B cell (primary cell): ENCODE results near the gene MEN1.

ENCODE experiments used
- EZH2 ChIP-seq: IDR thresholded peaks from 2 replicates; pipeline ENCODE4 v1.6.1; 2012; ENCODE audit warnings: borderline replicate concordance, low read depth, mild to moderate bottlenecking, moderate library complexity, low read length; ENCODE audit not compliant: insufficient read depth, poor library complexity, severe bottlenecking
- TF ChIP-seq, protein P1 (sequence below): fragments of 200-600 bp; IDR thresholded peaks from one replicate; pipeline ENCODE4 v1.8.0; 2022; ENCODE audit warnings: antibody characterized with exemption, mild to moderate bottlenecking

DNA sequence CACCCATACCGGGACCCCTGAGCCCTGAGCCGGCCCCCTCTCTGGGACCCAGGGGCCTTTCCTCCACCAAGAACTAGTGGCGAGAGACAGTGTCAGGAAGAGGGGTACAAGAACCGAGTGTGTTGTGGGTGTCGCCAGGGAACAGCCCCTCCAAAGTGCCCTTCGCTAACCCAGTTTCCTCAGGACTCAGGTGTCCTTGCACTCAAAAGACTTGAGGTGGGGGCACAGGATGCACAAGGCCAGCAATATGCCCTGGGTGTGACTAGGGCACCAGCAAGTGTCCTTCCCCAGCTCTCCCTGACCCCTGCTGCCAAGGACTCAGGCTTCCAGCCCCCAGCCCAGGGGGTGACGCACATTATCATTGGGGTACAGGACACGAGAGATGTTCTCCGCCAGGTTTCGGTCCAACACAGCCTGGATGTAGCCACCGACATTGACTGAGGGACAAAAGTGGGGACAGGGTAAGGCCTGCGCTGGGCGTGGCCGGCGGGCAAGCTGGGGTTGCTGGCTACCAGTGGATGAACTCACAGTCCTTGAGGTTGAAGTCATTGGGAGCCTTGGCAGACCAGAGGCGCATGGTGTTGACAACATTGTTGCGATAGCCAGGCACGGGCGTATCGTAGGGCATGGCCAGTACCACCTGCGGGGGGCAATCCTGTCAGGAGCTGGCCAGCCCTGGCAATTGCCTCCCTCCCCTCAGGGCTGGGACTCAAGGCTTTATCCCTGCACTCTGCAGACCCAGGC, 55.3 kb downstream of the MEN1 start:
- no peak for TF ChIP-seq EZH2
- TF ChIP-seq, protein P1, sequence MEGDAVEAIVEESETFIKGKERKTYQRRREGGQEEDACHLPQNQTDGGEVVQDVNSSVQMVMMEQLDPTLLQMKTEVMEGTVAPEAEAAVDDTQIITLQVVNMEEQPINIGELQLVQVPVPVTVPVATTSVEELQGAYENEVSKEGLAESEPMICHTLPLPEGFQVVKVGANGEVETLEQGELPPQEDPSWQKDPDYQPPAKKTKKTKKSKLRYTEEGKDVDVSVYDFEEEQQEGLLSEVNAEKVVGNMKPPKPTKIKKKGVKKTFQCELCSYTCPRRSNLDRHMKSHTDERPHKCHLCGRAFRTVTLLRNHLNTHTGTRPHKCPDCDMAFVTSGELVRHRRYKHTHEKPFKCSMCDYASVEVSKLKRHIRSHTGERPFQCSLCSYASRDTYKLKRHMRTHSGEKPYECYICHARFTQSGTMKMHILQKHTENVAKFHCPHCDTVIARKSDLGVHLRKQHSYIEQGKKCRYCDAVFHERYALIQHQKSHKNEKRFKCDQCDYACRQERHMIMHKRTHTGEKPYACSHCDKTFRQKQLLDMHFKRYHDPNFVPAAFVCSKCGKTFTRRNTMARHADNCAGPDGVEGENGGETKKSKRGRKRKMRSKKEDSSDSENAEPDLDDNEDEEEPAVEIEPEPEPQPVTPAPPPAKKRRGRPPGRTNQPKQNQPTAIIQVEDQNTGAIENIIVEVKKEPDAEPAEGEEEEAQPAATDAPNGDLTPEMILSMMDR, result no peak
